H1 (cell line): ENCODE results near the gene CFAP61. TPM values are rescaled to one million over a fixed set of nuclear protein-coding genes. Genes with fewer than 3 reads are reported as not detected.

Source experiments
- BCL11A ChIP-seq, 2 experiments: IDR thresholded peaks; one replicate each; pipeline ENCODE4 v1.6.1; 2011; ENCODE audit warnings: low read depth in 2 of 2, low read length in 2 of 2, mild to moderate bottlenecking in 2 of 2
- GABPA ChIP-seq: IDR thresholded peaks from 2 replicates; pipeline ENCODE4 v1.6.1; 2011; ENCODE audit warnings: mild to moderate bottlenecking, low read length, moderate library complexity, borderline replicate concordance; ENCODE audit not compliant: insufficient read depth
- NANOG ChIP-seq: IDR thresholded peaks from 2 replicates; pipeline ENCODE4 v1.6.1; 2011; ENCODE audit warnings: low read length, low read depth, mild to moderate bottlenecking, inconsistent platforms; ENCODE audit not compliant: insufficient read depth, poor library complexity, severe bottlenecking
- polyA plus RNA-seq, 7 experiments: library from polyadenylated mRNA; depleted of rRNA in 3 of 7; stranded (reverse) in 5 of 7; unstranded in 2 of 7; fragments of >200 nt in 5 of 7; fragments of 200-250 nt in 2 of 7; gene quantifications; 1 replicate in 5 of 7; 2 replicates in 1 of 7; 4 replicates in 1 of 7; pipeline versions ENCODE4 v1.2.1 to v1.2.3, GENCODE V29; 2011 to 2013; ENCODE audit warnings: missing spikeins in 2 of 7, mixed read lengths in 2 of 7
- total RNA-seq: library from RNA; stranded (reverse); fragmentation: NEBNext Ultra II Directional; extraction: Animal tissue kit (Norgen Biotek cat#: 25700); gene quantifications from 2 replicates; pipeline ENCODE4 v1.2.1, GENCODE V29; 2021
- TF ChIP-seq, protein P1 (sequence below): fragments of 300-600 bp; sonication (generic); IDR thresholded peaks from 2 replicates; pipeline ENCODE4 v1.7.1; 2012; ENCODE audit warnings: low read length, moderate library complexity, mild to moderate bottlenecking, inconsistent platforms; ENCODE audit not compliant: insufficient replicate concordance

Gene CFAP61
- total and polyA plus RNA-seq, 2 of the 8 experiments (the other 6 are each of a cell fraction or from before 2014, with no cell fraction given) = 0.29 to 0.61 TPM

DNA sequence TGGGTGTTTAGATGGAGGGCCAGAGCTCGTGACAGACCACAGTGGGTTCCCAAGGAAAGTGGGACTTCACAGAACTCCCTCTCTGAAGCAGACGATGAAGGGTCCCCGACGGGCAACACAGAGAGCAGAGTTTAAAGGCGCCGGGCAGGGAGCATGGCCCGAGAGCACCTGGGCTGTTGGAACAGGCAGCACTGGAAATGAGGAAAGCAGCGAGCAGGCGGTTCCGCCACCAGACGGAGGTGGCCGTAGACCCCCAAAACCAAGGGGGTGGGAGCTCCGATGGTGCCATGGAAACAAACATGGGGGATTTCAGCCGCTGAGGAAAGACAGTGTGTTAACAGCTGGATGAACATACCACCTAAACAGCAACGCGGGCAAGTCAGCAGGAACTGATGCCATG, 288.1 kb downstream of the CFAP61 start (continued):
- TF ChIP-seq, protein P1, sequence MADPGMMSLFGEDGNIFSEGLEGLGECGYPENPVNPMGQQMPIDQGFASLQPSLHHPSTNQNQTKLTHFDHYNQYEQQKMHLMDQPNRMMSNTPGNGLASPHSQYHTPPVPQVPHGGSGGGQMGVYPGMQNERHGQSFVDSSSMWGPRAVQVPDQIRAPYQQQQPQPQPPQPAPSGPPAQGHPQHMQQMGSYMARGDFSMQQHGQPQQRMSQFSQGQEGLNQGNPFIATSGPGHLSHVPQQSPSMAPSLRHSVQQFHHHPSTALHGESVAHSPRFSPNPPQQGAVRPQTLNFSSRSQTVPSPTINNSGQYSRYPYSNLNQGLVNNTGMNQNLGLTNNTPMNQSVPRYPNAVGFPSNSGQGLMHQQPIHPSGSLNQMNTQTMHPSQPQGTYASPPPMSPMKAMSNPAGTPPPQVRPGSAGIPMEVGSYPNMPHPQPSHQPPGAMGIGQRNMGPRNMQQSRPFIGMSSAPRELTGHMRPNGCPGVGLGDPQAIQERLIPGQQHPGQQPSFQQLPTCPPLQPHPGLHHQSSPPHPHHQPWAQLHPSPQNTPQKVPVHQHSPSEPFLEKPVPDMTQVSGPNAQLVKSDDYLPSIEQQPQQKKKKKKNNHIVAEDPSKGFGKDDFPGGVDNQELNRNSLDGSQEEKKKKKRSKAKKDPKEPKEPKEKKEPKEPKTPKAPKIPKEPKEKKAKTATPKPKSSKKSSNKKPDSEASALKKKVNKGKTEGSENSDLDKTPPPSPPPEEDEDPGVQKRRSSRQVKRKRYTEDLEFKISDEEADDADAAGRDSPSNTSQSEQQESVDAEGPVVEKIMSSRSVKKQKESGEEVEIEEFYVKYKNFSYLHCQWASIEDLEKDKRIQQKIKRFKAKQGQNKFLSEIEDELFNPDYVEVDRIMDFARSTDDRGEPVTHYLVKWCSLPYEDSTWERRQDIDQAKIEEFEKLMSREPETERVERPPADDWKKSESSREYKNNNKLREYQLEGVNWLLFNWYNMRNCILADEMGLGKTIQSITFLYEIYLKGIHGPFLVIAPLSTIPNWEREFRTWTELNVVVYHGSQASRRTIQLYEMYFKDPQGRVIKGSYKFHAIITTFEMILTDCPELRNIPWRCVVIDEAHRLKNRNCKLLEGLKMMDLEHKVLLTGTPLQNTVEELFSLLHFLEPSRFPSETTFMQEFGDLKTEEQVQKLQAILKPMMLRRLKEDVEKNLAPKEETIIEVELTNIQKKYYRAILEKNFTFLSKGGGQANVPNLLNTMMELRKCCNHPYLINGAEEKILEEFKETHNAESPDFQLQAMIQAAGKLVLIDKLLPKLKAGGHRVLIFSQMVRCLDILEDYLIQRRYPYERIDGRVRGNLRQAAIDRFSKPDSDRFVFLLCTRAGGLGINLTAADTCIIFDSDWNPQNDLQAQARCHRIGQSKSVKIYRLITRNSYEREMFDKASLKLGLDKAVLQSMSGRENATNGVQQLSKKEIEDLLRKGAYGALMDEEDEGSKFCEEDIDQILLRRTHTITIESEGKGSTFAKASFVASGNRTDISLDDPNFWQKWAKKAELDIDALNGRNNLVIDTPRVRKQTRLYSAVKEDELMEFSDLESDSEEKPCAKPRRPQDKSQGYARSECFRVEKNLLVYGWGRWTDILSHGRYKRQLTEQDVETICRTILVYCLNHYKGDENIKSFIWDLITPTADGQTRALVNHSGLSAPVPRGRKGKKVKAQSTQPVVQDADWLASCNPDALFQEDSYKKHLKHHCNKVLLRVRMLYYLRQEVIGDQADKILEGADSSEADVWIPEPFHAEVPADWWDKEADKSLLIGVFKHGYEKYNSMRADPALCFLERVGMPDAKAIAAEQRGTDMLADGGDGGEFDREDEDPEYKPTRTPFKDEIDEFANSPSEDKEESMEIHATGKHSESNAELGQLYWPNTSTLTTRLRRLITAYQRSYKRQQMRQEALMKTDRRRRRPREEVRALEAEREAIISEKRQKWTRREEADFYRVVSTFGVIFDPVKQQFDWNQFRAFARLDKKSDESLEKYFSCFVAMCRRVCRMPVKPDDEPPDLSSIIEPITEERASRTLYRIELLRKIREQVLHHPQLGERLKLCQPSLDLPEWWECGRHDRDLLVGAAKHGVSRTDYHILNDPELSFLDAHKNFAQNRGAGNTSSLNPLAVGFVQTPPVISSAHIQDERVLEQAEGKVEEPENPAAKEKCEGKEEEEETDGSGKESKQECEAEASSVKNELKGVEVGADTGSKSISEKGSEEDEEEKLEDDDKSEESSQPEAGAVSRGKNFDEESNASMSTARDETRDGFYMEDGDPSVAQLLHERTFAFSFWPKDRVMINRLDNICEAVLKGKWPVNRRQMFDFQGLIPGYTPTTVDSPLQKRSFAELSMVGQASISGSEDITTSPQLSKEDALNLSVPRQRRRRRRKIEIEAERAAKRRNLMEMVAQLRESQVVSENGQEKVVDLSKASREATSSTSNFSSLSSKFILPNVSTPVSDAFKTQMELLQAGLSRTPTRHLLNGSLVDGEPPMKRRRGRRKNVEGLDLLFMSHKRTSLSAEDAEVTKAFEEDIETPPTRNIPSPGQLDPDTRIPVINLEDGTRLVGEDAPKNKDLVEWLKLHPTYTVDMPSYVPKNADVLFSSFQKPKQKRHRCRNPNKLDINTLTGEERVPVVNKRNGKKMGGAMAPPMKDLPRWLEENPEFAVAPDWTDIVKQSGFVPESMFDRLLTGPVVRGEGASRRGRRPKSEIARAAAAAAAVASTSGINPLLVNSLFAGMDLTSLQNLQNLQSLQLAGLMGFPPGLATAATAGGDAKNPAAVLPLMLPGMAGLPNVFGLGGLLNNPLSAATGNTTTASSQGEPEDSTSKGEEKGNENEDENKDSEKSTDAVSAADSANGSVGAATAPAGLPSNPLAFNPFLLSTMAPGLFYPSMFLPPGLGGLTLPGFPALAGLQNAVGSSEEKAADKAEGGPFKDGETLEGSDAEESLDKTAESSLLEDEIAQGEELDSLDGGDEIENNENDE = no peak
- TF ChIP-seq NANOG (no peak), BCL11A (IDR thresholded peaks at IDR 0.05; ENCODE audit: low read depth in 2 of 2, low read length in 2 of 2) (no peak), GABPA (no peak)
